Endothelial cell of umbilical vein (primary cell): ENCODE data around the gene CUEDC2. TPM values are rescaled to one million over a fixed set of nuclear protein-coding genes. Genes with fewer than 3 reads are reported as not detected.

Source experiments
- BruUV-seq: library from RNA; stranded (reverse); fragments of 400-500 nt; replicated peaks from 2 replicates; lab custom pipeline; 2021; lab: Mats Ljungman, UMichigan
- CTCF ChIA-PET: fragments of 300-600, 350-600 bp; sonication (Branson Sonifier 250); formaldehyde crosslinking; loops from one replicate; lab custom pipeline; 2021; ENCODE audit warnings: antibody characterized with exemption, inconsistent platforms; lab: Charles Lee
- POLR2A ChIA-PET: fragments of 300-600, 350-600 bp; sonication (Branson Sonifier 250); formaldehyde crosslinking; loops from one replicate; lab custom pipeline; 2021; ENCODE audit warnings: antibody characterized with exemption, inconsistent platforms; lab: Charles Lee
- DNase-seq: peaks from one replicate; pipeline ENCODE4 v3.0.0-alpha.2; 2011; ENCODE audit warnings: low read depth, low spot score
- FAIRE-seq: peaks from 2 replicates; lab custom pipeline; 2011; peaks lifted over from hg19 to GRCh38; lab: Jason Lieb, UNC
- H2AFZ ChIP-seq: 2 replicates; pipeline ENCODE4 v1.6.0; 2012; ENCODE audit warnings: low read depth, low read length, control low read depth, inconsistent platforms
- H3K27ac ChIP-seq: 2 replicates; pipeline ENCODE4 v1.5.1; 2011; ENCODE audit warnings: low read depth, mild to moderate bottlenecking, control low read depth, low read length, moderate library complexity; ENCODE audit not compliant: insufficient read depth
- H3K27me3 ChIP-seq, 2 experiments: 2 replicates each; pipeline versions ENCODE4 v1.6.0 to v1.6.1; 2011; ENCODE audit warnings: low read length in 2 of 2, mixed read lengths in 1 of 2; ENCODE audit not compliant: control insufficient read depth in 2 of 2, insufficient read depth in 2 of 2
- H3K36me3 ChIP-seq, 2 experiments: 2 replicates in 1 of 2; 3 replicates in 1 of 2; pipeline ENCODE4 v1.5.1; 2011; ENCODE audit warnings: low read length in 2 of 2, mild to moderate bottlenecking in 1 of 2, moderate library complexity in 1 of 2; ENCODE audit not compliant: control insufficient read depth in 2 of 2, insufficient read depth in 2 of 2; ENCODE audit errors: extremely low read depth in 1 of 2
- H3K4me1 ChIP-seq: 3 replicates; pipeline ENCODE4 v1.5.1; 2011; ENCODE audit warnings: mild to moderate bottlenecking, low read length; ENCODE audit not compliant: control insufficient read depth, insufficient read depth; ENCODE audit errors: extremely low read depth
- H3K4me2 ChIP-seq: 2 replicates; pipeline ENCODE4 v1.6.1; 2011; ENCODE audit warnings: low read length, control low read depth, mixed read lengths; ENCODE audit not compliant: insufficient read depth
- H3K4me3 ChIP-seq, 3 experiments: fragments of 200-600 bp in 1 of 3; sonication (generic), shearing (Covaris generic) in 1 of 3; replicated peaks in 1 of 3; 2 replicates each; pipeline ENCODE4 v1.5.1; 2011 to 2016; ENCODE audit warnings: control low read depth in 3 of 3, low read length in 3 of 3, mild to moderate bottlenecking in 2 of 3, inconsistent platforms in 1 of 3, low read depth in 1 of 3, moderate library complexity in 1 of 3; ENCODE audit not compliant: insufficient read depth in 1 of 3
- H3K79me2 ChIP-seq: 2 replicates; pipeline ENCODE4 v1.6.0; 2012; ENCODE audit warnings: low read length, inconsistent platforms; ENCODE audit not compliant: control insufficient read depth, insufficient read depth
- H3K9ac ChIP-seq: replicated peaks from 2 replicates; pipeline ENCODE3; 2011; ENCODE audit warnings: low read length, control low read depth; ENCODE audit not compliant: insufficient read depth; ENCODE audit errors: extremely low read depth
- H3K9me1 ChIP-seq: replicated peaks from 3 replicates; pipeline ENCODE4 v1.6.0; 2011; ENCODE audit warnings: mild to moderate bottlenecking, low read length; ENCODE audit not compliant: control insufficient read depth, insufficient read depth; ENCODE audit errors: extremely low read depth
- H3K9me3 ChIP-seq: replicated peaks from 2 replicates; pipeline ENCODE4 v1.5.1; 2012; ENCODE audit warnings: low read length, inconsistent platforms; ENCODE audit not compliant: control insufficient read depth, insufficient read depth
- H4K20me1 ChIP-seq: replicated peaks from 2 replicates; pipeline ENCODE3; 2011; ENCODE audit warnings: mild to moderate bottlenecking, low read length; ENCODE audit not compliant: control insufficient read depth, insufficient read depth; ENCODE audit errors: extremely low read depth
- CTCF ChIP-seq, 2 donors: IDR thresholded peaks; 1 replicate in 1 of 2; 2 replicates in 1 of 2; pipeline ENCODE4 v1.5.1; 2011; ENCODE audit warnings: low read length in 2 of 2, mild to moderate bottlenecking in 2 of 2, moderate library complexity in 2 of 2, control low read depth in 1 of 2, inconsistent platforms in 1 of 2, low read depth in 1 of 2; ENCODE audit not compliant: insufficient read depth in 1 of 2; ENCODE audit errors: extremely low read depth in 1 of 2
- EZH2 ChIP-seq: IDR thresholded peaks from 2 replicates; pipeline ENCODE4 v1.6.1; 2012; ENCODE audit warnings: borderline replicate concordance, low read depth, mild to moderate bottlenecking, moderate library complexity, low read length, inconsistent platforms; ENCODE audit not compliant: severe bottlenecking
- FOS ChIP-seq: IDR thresholded peaks from 2 replicates; pipeline ENCODE4 v1.6.1; 2011; ENCODE audit warnings: mild to moderate bottlenecking, low read length, moderate library complexity, borderline replicate concordance; ENCODE audit not compliant: insufficient read depth
- GATA2 ChIP-seq: IDR thresholded peaks from 2 replicates; pipeline ENCODE4 v1.7.0; 2011; ENCODE audit warnings: low read depth, mild to moderate bottlenecking, moderate library complexity, mixed read lengths, low read length; ENCODE audit not compliant: insufficient read length, insufficient read depth
- JUN ChIP-seq: IDR thresholded peaks from 2 replicates; pipeline ENCODE4 v1.6.1; 2011; ENCODE audit warnings: borderline replicate concordance, low read depth; ENCODE audit not compliant: insufficient read length, insufficient read depth
- MAX ChIP-seq: IDR thresholded peaks from 2 replicates; pipeline ENCODE4 v1.6.1; 2011; ENCODE audit not compliant: insufficient read depth, insufficient read length
- MYC ChIP-seq: IDR thresholded peaks from one replicate; pipeline ENCODE4 v1.6.1; 2011; ENCODE audit warnings: mild to moderate bottlenecking, low read depth, low read length
- POLR2A ChIP-seq: IDR thresholded peaks from 2 replicates; pipeline ENCODE4 v1.6.1; 2012; ENCODE audit warnings: low read depth, mild to moderate bottlenecking, control low read depth, low read length
- POLR2AphosphoS5 ChIP-seq: IDR thresholded peaks from 2 replicates; pipeline ENCODE4 v1.6.1; 2012; ENCODE audit warnings: low read depth, mild to moderate bottlenecking, control low read depth, low read length, moderate library complexity; ENCODE audit not compliant: insufficient read depth
- dilution Hi-C: fragments of 300-500 bp; cut with MboI; formaldehyde crosslinking; loops from one replicate; pipeline ENCODE4 v1.15.0; 2019; ENCODE audit warnings: low sequenced_read_pairs; ENCODE audit not compliant: extremely low pct_ligation_motif_present
- intact Hi-C: fragments of 100-400 bp; cut with micrococcal nuclease; formaldehyde crosslinking; loops from one replicate; pipeline ENCODE4 v1.10.0; 2022
- polyA plus RNA-seq, 4 experiments: library from polyadenylated mRNA; depleted of rRNA in 3 of 4; stranded (reverse) in 3 of 4; unstranded in 1 of 4; fragments of >200 nt; gene quantifications; 2 replicates each; pipeline versions ENCODE4 v1.2.1 to v1.2.3, GENCODE V29; 2011 to 2012; ENCODE audit warnings: missing spikeins in 1 of 4
- total RNA-seq: library from RNA; stranded (reverse); gene quantifications from 2 replicates; pipeline ENCODE4 v1.2.3, GENCODE V29; 2021

Gene CUEDC2
- total and polyA plus RNA-seq, 2 donors (not counting 3 experiments of a cell fraction or from before 2014, with no cell fraction given): 61.5 to 96.7 TPM

GRCh38 chr10:102473445-102474331 lies 41.3 kb upstream of the CUEDC2 start:
- Histone ChIP-seq H3K4me3 (no peak overlapping the region), H3K9me3 (no peaks in the 10 kb centered on the region), H3K36me3 (no peaks in the 10 kb centered on the region), H3K27me3 (no peaks in the 10 kb centered on the region), H3K27ac (no peak overlapping the region), H4K20me1 (no peaks in the 10 kb centered on the region), H3K9me1 (no peaks in the 10 kb centered on the region), H3K4me1 (no peaks in the 10 kb centered on the region), H3K4me2 (no peak overlapping the region), H3K79me2 (no peaks in the 10 kb centered on the region), H2AFZ (no peak overlapping the region), H3K9ac (no peak overlapping the region)
- POLR2A ChIA-PET: no interaction called here
- no peak for DNase-seq
- no peak for FAIRE-seq
- CTCF ChIA-PET: interaction anchor here (0.9 to 1.0 kb wide), 2 partner anchors 110 to 304 kb away, joined by 4 to 5 read pairs; no protein-coding TSS in a partner anchor
- dilution Hi-C loops (no loop called here), intact Hi-C loops (no loop called here)
- TF ChIP-seq EZH2 (no peak), MAX (no peak), CTCF (IDR thresholded peaks at IDR 0.05; ENCODE audit: extremely low read depth in 1 of 2, insufficient read depth in 1 of 2, low read depth in 1 of 2, low read length in 2 of 2) (no peak), JUN (no peak), FOS (no peak), POLR2A (no peak), POLR2AphosphoS5 (no peak), MYC (no peak), GATA2 (no peak)
- BruUV-seq: TSS peak; percentile 1
